HEK293T (cell line): ENCODE data around the gene HACD2.

Source experiments
- ELF4 ChIP-seq: fragments of 450-650 bp; IDR thresholded peaks from 2 replicates; pipeline ENCODE4 v1.6.1; 2017; ENCODE audit warnings: antibody characterized with exemption
- FOXM1 ChIP-seq: fragments of 450-650 bp; IDR thresholded peaks from 2 replicates; pipeline ENCODE4 v1.6.1; 2017; ENCODE audit warnings: mild to moderate bottlenecking, borderline replicate concordance
- HDGF ChIP-seq: fragments of 450-650 bp; IDR thresholded peaks from 2 replicates; pipeline ENCODE4 v1.6.1; 2017; ENCODE audit warnings: antibody characterized with exemption, borderline replicate concordance
- SP1 ChIP-seq: fragments of 450-650 bp; IDR thresholded peaks from 2 replicates; pipeline ENCODE4 v1.6.1; 2017
- SUZ12 ChIP-seq: fragments of 450-650 bp; IDR thresholded peaks from 2 replicates; pipeline ENCODE4 v1.6.1; 2016; ENCODE audit warnings: mild to moderate bottlenecking
- TARDBP ChIP-seq: fragments of 450-650 bp; IDR thresholded peaks from 2 replicates; pipeline ENCODE4 v1.6.1; 2016

DNA sequence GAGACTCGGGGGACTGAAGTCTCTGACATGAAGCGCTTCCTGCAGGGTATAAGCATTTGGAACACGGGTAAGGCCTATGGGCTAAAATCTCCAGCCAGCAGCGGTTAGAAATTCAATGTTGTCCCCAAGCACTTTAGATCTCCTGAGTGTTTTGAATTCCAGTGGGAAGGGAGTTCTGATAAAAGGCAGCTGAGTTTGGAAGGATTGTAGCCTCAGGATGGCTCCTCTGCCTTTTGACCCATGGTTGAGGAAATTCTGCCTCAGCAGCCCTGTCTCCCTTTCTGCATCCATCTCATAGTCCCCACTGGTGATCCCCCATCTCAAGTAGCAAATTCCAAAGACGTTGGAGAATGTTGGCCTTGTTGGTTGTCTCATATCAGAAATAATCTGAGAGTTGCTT lies 24.2 kb upstream of the HACD2 start:
- TF ChIP-seq ELF4 (no peak), SUZ12 (no peak), FOXM1 (no peak), SP1 (no peak), TARDBP (no peak), HDGF (no peak)
